Gastroesophageal sphincter (tissue), 4 donors: Measurements from ENCODE around the gene GFRAL. TPM values are rescaled to one million over a fixed set of nuclear protein-coding genes. Genes with fewer than 3 reads are reported as not detected.

Experiments
- ATAC-seq: fragments of 150-250 bp; one replicate; pipeline ENCODE4 v1.9.1; 2016; ENCODE audit warnings: mild to moderate bottlenecking, moderate library complexity
- H3K27ac ChIP-seq, 4 donors: fragments of 200-600 bp; sonication (generic) in 3 of 4; 1 replicate in 3 of 4; 2 replicates in 1 of 4; pipeline ENCODE4 v1.5.1; 2016 to 2019
- H3K27me3 ChIP-seq: fragments of 200-600 bp; sonication (generic); one replicate; pipeline ENCODE4 v1.5.1; 2019
- H3K36me3 ChIP-seq, 2 donors: fragments of 200-600 bp; sonication (generic); one replicate each; pipeline ENCODE4 v1.5.1; 2019; ENCODE audit warnings: control low read depth in 1 of 2
- H3K4me1 ChIP-seq, 3 donors: fragments of 200-600 bp; sonication (generic); 1 replicate in 2 of 3; 2 replicates in 1 of 3; pipeline ENCODE4 v1.5.1; 2016 to 2019; ENCODE audit warnings: control low read depth in 2 of 3
- H3K4me3 ChIP-seq, 2 donors: fragments of 200-600 bp; sonication (generic); one replicate each; pipeline ENCODE4 v1.5.1; 2019; ENCODE audit warnings: mild to moderate bottlenecking in 1 of 2, moderate library complexity in 1 of 2
- H3K9me3 ChIP-seq, 3 donors: fragments of 200-600 bp; sonication (generic); one replicate each; pipeline ENCODE4 v1.5.1; 2017 to 2019; ENCODE audit warnings: control low read depth in 2 of 3
- CTCF ChIP-seq, 4 experiments: fragments of 200-600 bp in 2 of 4; fragments of 450-650 bp in 2 of 4; sonication (generic) in 1 of 4; IDR thresholded peaks; one replicate each; pipeline ENCODE4 v1.5.1; 2017 to 2019; ENCODE audit warnings: antibody characterized with exemption in 4 of 4, mild to moderate bottlenecking in 2 of 4, moderate library complexity in 2 of 4
- EP300 ChIP-seq: sonication (generic); formaldehyde crosslinking; IDR thresholded peaks from one replicate; pipeline ENCODE4 v1.6.1; 2017; ENCODE audit warnings: antibody characterized with exemption, mild to moderate bottlenecking
- POLR2A ChIP-seq, 2 donors: fragments of 450-650 bp; IDR thresholded peaks; one replicate each; pipeline ENCODE4 v1.6.1; 2017; ENCODE audit warnings: antibody characterized with exemption in 2 of 2, mild to moderate bottlenecking in 2 of 2, moderate library complexity in 1 of 2
- POLR2AphosphoS5 ChIP-seq: sonication (generic); formaldehyde crosslinking; IDR thresholded peaks from one replicate; pipeline ENCODE4 v1.6.1; 2017; ENCODE audit warnings: antibody characterized with exemption
- WGBS, 2 donors: methylation state at CpG; one replicate each; pipeline ENCODE4 v1.1.5; 2018; ENCODE audit warnings: low coverage in 1 of 2; 5-methylcytosine and 5-hydroxymethylcytosine counted together
- total RNA-seq, 4 donors: library from RNA; depleted of rRNA; stranded (reverse); fragments of >200 nt; gene quantifications; one replicate each; pipeline ENCODE4 v1.1.0, GENCODE V29; 2016

Gene GFRAL
- total RNA-seq, 4 donors from 2014 or later, result not detected

DNA sequence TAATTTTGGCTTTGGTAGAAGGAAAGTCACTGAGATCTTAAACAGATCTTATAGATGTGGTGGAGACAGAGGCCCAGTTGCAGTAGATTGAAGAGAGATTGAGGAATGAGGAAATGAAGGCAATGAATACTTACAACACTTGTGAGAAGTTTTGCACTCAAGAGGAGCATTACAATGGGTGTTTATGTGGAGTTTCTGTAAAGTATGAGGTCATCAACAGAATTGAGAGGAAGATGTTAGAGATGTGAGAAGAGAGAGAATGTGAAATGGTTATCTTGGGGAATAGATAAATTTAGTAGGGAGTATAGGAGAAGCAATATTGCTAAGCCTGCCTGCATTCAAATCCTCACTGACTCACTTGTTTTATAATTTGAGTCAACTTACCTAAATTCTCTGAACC lies 83.4 kb downstream of the GFRAL start:
- TF ChIP-seq CTCF (IDR thresholded peaks at IDR 0.05) (no peak), POLR2AphosphoS5 (no peak), POLR2A (IDR thresholded peaks at IDR 0.05) (no peak), EP300 (no peak)
- Histone ChIP-seq H3K27me3 (no peaks in the 10 kb centered on the region), H3K9me3 (no peaks in the 10 kb centered on the region), H3K4me1 (no peaks in the 10 kb centered on the region), H3K4me3 (no peak overlapping the region), H3K36me3 (no peaks in the 10 kb centered on the region), H3K27ac (no peak overlapping the region)
- no peak for ATAC-seq

GRCh38 chr6:55423933-55424332 lies 96.7 kb downstream of the GFRAL start:
- no peaks in the 10 kb centered on the region for H3K27me3 ChIP-seq
- no peaks in the 10 kb centered on the region for H3K4me1 ChIP-seq
- no peaks in the 10 kb centered on the region for H3K9me3 ChIP-seq
- no peak overlapping the region for H3K4me3 ChIP-seq
- no peak overlapping the region for H3K27ac ChIP-seq
- WGBS, 2 donors, result 61 to 81% methylated on average over 2 of the region's 2 CpGs
- no peak for TF ChIP-seq POLR2AphosphoS5
- TF ChIP-seq CTCF (IDR thresholded peaks at IDR 0.05), result no peak
- no peak for TF ChIP-seq EP300
- TF ChIP-seq POLR2A (IDR thresholded peaks at IDR 0.05), result no peak
- no peak for ATAC-seq
- no peaks in the 10 kb centered on the region for H3K36me3 ChIP-seq

DNA sequence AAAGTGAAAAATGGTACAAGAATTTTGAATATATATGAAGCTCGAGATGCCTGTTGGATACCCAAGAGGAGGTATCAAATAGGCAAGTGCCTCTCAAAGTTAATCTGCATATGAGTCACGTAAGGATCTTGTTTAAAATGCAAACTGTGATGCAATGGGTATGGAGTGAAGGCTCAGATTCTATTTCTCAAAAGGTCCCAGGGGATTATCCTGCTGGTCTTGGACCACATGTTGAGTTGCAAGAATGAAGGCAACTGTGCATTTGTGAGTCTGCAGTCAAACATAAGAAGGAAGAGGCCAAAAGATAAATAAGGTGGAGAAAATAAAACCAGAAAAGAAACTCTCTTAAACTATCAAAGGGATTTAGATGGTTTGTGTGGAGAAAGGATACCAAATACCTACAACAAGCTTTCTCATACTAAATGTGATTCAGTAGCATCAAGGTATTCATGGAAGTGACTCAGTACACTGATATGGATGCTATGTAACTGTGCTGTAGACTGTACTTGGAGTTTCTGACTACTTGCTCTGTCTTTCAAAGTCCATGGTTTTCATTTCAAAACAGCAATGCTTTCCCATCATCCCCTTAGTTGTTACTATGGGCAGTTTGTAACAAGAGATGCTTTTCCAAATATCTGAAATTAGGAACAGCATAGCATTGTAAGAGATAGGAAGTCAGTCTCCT lies 106.3 kb downstream of the GFRAL start:
- H3K4me1 ChIP-seq, result no peaks in the 10 kb centered on the region
- no peaks in the 10 kb centered on the region for H3K36me3 ChIP-seq
- H3K4me3 ChIP-seq, result no peak overlapping the region
- WGBS, 2 donors, result 81 to 92% methylated on average over 2 of the region's 2 CpGs
- TF ChIP-seq POLR2AphosphoS5, result no peak
- no peak for TF ChIP-seq POLR2A (IDR thresholded peaks at IDR 0.05)
- no peak for TF ChIP-seq EP300
- TF ChIP-seq CTCF (IDR thresholded peaks at IDR 0.05), result no peak
- no peak for ATAC-seq
- H3K9me3 ChIP-seq, result no peaks in the 10 kb centered on the region
- no peaks in the 10 kb centered on the region for H3K27me3 ChIP-seq
- no peak overlapping the region for H3K27ac ChIP-seq

- Histone ChIP-seq H3K4me3 (no peak overlapping the region), H3K9me3 (no peaks in the 10 kb centered on the region), H3K36me3 (no peaks in the 10 kb centered on the region), H3K27ac (no peak overlapping the region), H3K27me3 (no peaks in the 10 kb centered on the region), H3K4me1 (no peaks in the 10 kb centered on the region)
- ATAC-seq, result no peak
- 74 to 90% methylated on average over 3 to 4 of the region's 4 CpGs for WGBS, 2 donors
- TF ChIP-seq CTCF (IDR thresholded peaks at IDR 0.05) (no peak), POLR2AphosphoS5 (no peak), POLR2A (IDR thresholded peaks at IDR 0.05) (no peak), EP300 (no peak)
These were observed 109.9 kb downstream of the GFRAL start for GRCh38 chr6:55437141-55437540.

GRCh38 chr6:55438203-55438602 lies 110.9 kb downstream of the GFRAL start:
- Histone ChIP-seq H3K27ac (no peak overlapping the region), H3K4me1 (no peaks in the 10 kb centered on the region), H3K9me3 (no peaks in the 10 kb centered on the region), H3K27me3 (no peaks in the 10 kb centered on the region), H3K4me3 (no peak overlapping the region), H3K36me3 (no peaks in the 10 kb centered on the region)
- 91 to 92% methylated on average over 3 of the region's 3 CpGs for WGBS, 2 donors
- ATAC-seq, result no peak
- TF ChIP-seq POLR2A (IDR thresholded peaks at IDR 0.05) (no peak), CTCF (IDR thresholded peaks at IDR 0.05) (no peak), EP300 (no peak), POLR2AphosphoS5 (no peak)
